HG03558 (cell line): ENCODE data around the gene LAMTOR1.
"Not testable (repeated sequence)": the region's sequence is repeated elsewhere in the genome, so short reads cannot be mapped to it uniquely, and the experiment has no call there.

ENCODE experiments used
- ATAC-seq: cut with Tn5 transposase; IDR thresholded peaks from one replicate; pipeline ENCODE4 v1.9.1; 2021; ENCODE audit warnings: moderate number of reproducible peaks; ENCODE audit not compliant: unreplicated experiment; ENCODE audit errors: extremely low read depth

LAMTOR1 gene

GRCh38 chr11:72102946-72103753 lies at the start of gene LAMTOR1:
TSS of gene LAMTOR1 (minus strand) at chr11:72103297. CDS start at chr11:72103224, 73 bp downstream.
- peak; percentile 75 for ATAC-seq

GRCh38 chr11:72150882-72151281 lies 47.8 kb upstream of the LAMTOR1 start:
- ATAC-seq: no peak

GRCh38 chr11:72146625-72147024 lies 43.5 kb upstream of the LAMTOR1 start:
- no peak for ATAC-seq

GRCh38 chr11:72144807-72145565 lies 41.9 kb upstream of the LAMTOR1 start:
- ATAC-seq: no peak

- not testable (repeated sequence) for ATAC-seq
These were observed 39.4 kb upstream of the LAMTOR1 start for GRCh38 chr11:72142543-72142942.

GRCh38 chr11:72142086-72142485 lies 39.0 kb upstream of the LAMTOR1 start:
- ATAC-seq: not testable (repeated sequence)

GRCh38 chr11:72141066-72141465 lies 38.0 kb upstream of the LAMTOR1 start:
- no peak for ATAC-seq

- no peak for ATAC-seq
These were observed 37.6 kb upstream of the LAMTOR1 start for GRCh38 chr11:72140661-72141060.

- no peak for ATAC-seq
These were observed 36.4 kb upstream of the LAMTOR1 start for GRCh38 chr11:72139500-72139899.

- no peak for ATAC-seq
These were observed 35.8 kb upstream of the LAMTOR1 start for GRCh38 chr11:72138821-72139390.

GRCh38 chr11:72136684-72137262 lies 33.7 kb upstream of the LAMTOR1 start:
- ATAC-seq: no peak

- ATAC-seq: no peak
These were observed 33.0 kb upstream of the LAMTOR1 start for GRCh38 chr11:72135891-72136683.

- not testable (repeated sequence) for ATAC-seq
These were observed 32.4 kb upstream of the LAMTOR1 start, which contains the start of gene FOLR3 for GRCh38 chr11:72135473-72135872. TSS of gene FOLR3 (plus strand) at chr11:72135725. CDS start at chr11:72135953, 228 bp downstream.

GRCh38 chr11:72132646-72133045 lies 29.5 kb upstream of the LAMTOR1 start:
- ATAC-seq: no peak

- no peak for ATAC-seq
These were observed 26.3 kb upstream of the LAMTOR1 start for GRCh38 chr11:72129381-72129780.

GRCh38 chr11:72127923-72128322 lies 24.8 kb upstream of the LAMTOR1 start:
- ATAC-seq: no peak

GRCh38 chr11:72125956-72126355 lies 22.9 kb upstream of the LAMTOR1 start:
- no peak for ATAC-seq

GRCh38 chr11:72124046-72124445 lies 20.9 kb upstream of the LAMTOR1 start:
- no peak for ATAC-seq

- no peak for ATAC-seq
These were observed 20.1 kb upstream of the LAMTOR1 start for GRCh38 chr11:72123117-72123653.

GRCh38 chr11:72122607-72123006 lies 19.5 kb upstream of the LAMTOR1 start:
- ATAC-seq: no peak
